LNCaP clone FGC (cell line): ENCODE results near the gene NTS.

Experiments used
- DNase-seq: peaks from one replicate; pipeline ENCODE4 v3.0.0-alpha.2; 2011; ENCODE audit warnings: low read depth
- H3K4me3 ChIP-seq: 2 replicates; pipeline ENCODE4 v1.5.1; 2011; ENCODE audit warnings: mild to moderate bottlenecking, low read depth, low read length, control low read depth
- TF ChIP-seq, protein P1 (sequence below): IDR thresholded peaks from 2 replicates; pipeline ENCODE4 v1.5.1; 2012; ENCODE audit warnings: mild to moderate bottlenecking; ENCODE audit not compliant: control insufficient read depth, insufficient read depth; ENCODE audit errors: extremely low read depth

NTS gene

GRCh38 chr12:85920324-85920947, 46.3 kb downstream of the NTS start:
- H3K4me3 ChIP-seq = no peak overlapping the region
- peak; percentile 1 for DNase-seq
- TF ChIP-seq, protein P1, sequence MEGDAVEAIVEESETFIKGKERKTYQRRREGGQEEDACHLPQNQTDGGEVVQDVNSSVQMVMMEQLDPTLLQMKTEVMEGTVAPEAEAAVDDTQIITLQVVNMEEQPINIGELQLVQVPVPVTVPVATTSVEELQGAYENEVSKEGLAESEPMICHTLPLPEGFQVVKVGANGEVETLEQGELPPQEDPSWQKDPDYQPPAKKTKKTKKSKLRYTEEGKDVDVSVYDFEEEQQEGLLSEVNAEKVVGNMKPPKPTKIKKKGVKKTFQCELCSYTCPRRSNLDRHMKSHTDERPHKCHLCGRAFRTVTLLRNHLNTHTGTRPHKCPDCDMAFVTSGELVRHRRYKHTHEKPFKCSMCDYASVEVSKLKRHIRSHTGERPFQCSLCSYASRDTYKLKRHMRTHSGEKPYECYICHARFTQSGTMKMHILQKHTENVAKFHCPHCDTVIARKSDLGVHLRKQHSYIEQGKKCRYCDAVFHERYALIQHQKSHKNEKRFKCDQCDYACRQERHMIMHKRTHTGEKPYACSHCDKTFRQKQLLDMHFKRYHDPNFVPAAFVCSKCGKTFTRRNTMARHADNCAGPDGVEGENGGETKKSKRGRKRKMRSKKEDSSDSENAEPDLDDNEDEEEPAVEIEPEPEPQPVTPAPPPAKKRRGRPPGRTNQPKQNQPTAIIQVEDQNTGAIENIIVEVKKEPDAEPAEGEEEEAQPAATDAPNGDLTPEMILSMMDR = peak; percentile 46

- DNase-seq = no peak
- no peak overlapping the region for H3K4me3 ChIP-seq
- TF ChIP-seq, protein P1 = peak; percentile 53
These were observed 49.8 kb downstream of the NTS start for GRCh38 chr12:85923767-85924331.

DNA sequence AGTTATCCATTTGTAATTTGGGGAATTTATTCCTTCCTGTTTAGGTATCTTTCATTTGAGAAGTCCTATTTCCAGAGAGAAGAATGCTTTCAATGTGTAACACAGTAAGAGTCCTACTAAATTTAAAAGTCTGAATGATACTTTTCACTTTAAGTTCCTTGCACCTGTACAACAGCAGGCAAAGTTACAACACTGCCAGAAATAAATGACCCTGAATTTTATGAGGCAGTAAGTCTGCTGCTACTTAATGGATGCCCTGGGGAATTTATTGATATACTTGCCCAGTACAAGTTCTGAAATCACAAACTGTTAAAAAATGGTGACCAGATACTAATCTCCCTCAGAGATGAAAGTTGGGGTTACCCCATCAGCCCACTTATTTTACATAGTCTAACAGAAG, 53.1 kb downstream of the NTS start:
- DNase-seq = no peak
- TF ChIP-seq, protein P1 = no peak
- no peak overlapping the region for H3K4me3 ChIP-seq
